Esophagus muscularis mucosa (tissue), 4 donors: ENCODE results near the gene AK4.

Experiments
- CTCF ChIP-seq, 3 experiments: fragments of 200-600 bp in 2 of 3; fragments of 450-650 bp in 1 of 3; sonication (generic) in 2 of 3; IDR thresholded peaks; one replicate each; pipeline ENCODE4 v1.5.1; 2017 to 2019; ENCODE audit warnings: antibody characterized with exemption in 3 of 3, mild to moderate bottlenecking in 2 of 3, moderate library complexity in 1 of 3
- EP300 ChIP-seq: sonication (generic); formaldehyde crosslinking; IDR thresholded peaks from one replicate; pipeline ENCODE4 v1.6.1; 2017; ENCODE audit warnings: antibody characterized with exemption
- POLR2A ChIP-seq: fragments of 450-650 bp; IDR thresholded peaks from one replicate; pipeline ENCODE4 v1.6.1; 2017; ENCODE audit warnings: antibody characterized with exemption, moderate library complexity, mild to moderate bottlenecking, low read depth
- POLR2AphosphoS5 ChIP-seq, 2 donors: sonication (generic); formaldehyde crosslinking; IDR thresholded peaks; one replicate each; pipeline ENCODE4 v1.6.1; 2017; ENCODE audit warnings: antibody characterized with exemption in 2 of 2

GRCh38 chr1:65221638-65222339 lies 73.8 kb downstream of the AK4 start:
- TF ChIP-seq CTCF (IDR thresholded peaks at IDR 0.05) (no peak), EP300 (no peak), POLR2AphosphoS5 (IDR thresholded peaks at IDR 0.05) (no peak), POLR2A (no peak)
